Left forelimb (tissue), 1 donor: ENCODE data around the gene HEXIM1.

Source experiments
- DNase-seq: peaks from one replicate; pipeline ENCODE4 v3.0.0-alpha.2; 2018; ENCODE audit warnings: low spot score

The HEXIM1 gene

GRCh38 chr17:45130681-45131615 lies 17.3 kb upstream of the HEXIM1 start:
- no peak for DNase-seq

- DNase-seq = no peak
These were observed 16.5 kb upstream of the HEXIM1 start for GRCh38 chr17:45131616-45132319.

GRCh38 chr17:45132320-45132571 lies 16.0 kb upstream of the HEXIM1 start, which contains the start of gene PLCD3:
Gene PLCD3 (minus strand): TSS chr17:45132515. CDS start chr17:45132410, 105 bp downstream.
- DNase-seq = no peak

GRCh38 chr17:45132572-45133463 lies 15.5 kb upstream of the HEXIM1 start:
- DNase-seq = peak; percentile 93

- DNase-seq = peak; percentile 97
These were observed 12.9 kb upstream of the HEXIM1 start, which contains the start of gene ACBD4 for GRCh38 chr17:45135192-45135977. Gene ACBD4 (plus strand): TSS chr17:45135687. CDS start chr17:45136145, 458 bp downstream.

GRCh38 chr17:45135978-45136791 lies 12.1 kb upstream of the HEXIM1 start:
- no peak for DNase-seq

- peak; percentile 64 for DNase-seq
These were observed 11.3 kb upstream of the HEXIM1 start for GRCh38 chr17:45136846-45137560.

- DNase-seq = no peak
These were observed 10.5 kb upstream of the HEXIM1 start for GRCh38 chr17:45137561-45138305.

- DNase-seq = no peak
These were observed 9.3 kb upstream of the HEXIM1 start for GRCh38 chr17:45138911-45139532.

- no peak for DNase-seq
These were observed 8.7 kb upstream of the HEXIM1 start for GRCh38 chr17:45139533-45139920.

- peak; percentile 64 for DNase-seq
These were observed 5.1 kb upstream of the HEXIM1 start for GRCh38 chr17:45143094-45143670.

GRCh38 chr17:45143767-45144198 lies 4.5 kb upstream of the HEXIM1 start:
- peak; percentile 89 for DNase-seq

GRCh38 chr17:45144199-45145034 lies 3.9 kb upstream of the HEXIM1 start:
- peak; percentile 67 for DNase-seq

GRCh38 chr17:45145035-45145389 lies 3.3 kb upstream of the HEXIM1 start:
- peak; percentile 66 for DNase-seq

GRCh38 chr17:45146166-45146565 lies 2.1 kb upstream of the HEXIM1 start:
- no peak for DNase-seq

- DNase-seq = no peak
These were observed 1.7 kb upstream of the HEXIM1 start for GRCh38 chr17:45146592-45146889.

- DNase-seq = no peak
These were observed 1.2 kb upstream of the HEXIM1 start for GRCh38 chr17:45146890-45147580.
